HCT116 (cell line): ENCODE measurements around the gene NAA35. TPM values are rescaled to one million over a fixed set of nuclear protein-coding genes. Genes with fewer than 3 reads are reported as not detected.

Experiments used
- ATAC-seq: fragments of 200-7000 bp; cut with Tn5 transposase; 2 replicates; pipeline ENCODE4 v1.9.1; 2020; ENCODE audit warnings: mild to moderate bottlenecking, moderate library complexity
- BruUV-seq: library from RNA; stranded (reverse); fragments of 400-500 nt; replicated peaks from 2 replicates; lab custom pipeline; 2021; lab: Mats Ljungman, UMichigan
- CTCF ChIA-PET: fragments of 300-600 bp; sonication (Branson Sonifier 250); formaldehyde crosslinking; loops from one replicate; lab custom pipeline; 2021; ENCODE audit warnings: antibody characterized with exemption; lab: Charles Lee
- POLR2A ChIA-PET: fragments of 300-600, 350-600 bp; sonication (Branson Sonifier 250); formaldehyde crosslinking; loops from one replicate; lab custom pipeline; 2021; ENCODE audit warnings: antibody characterized with exemption; lab: Charles Lee
- RAD21 ChIA-PET, 2 experiments: fragments of 300-600 bp; sonication (Branson Sonifier 250); formaldehyde crosslinking; loops; one replicate each; lab custom pipeline; 2023; ENCODE audit warnings: low total read pairs in 2 of 2; ENCODE audit not compliant: uncharacterized antibody in 2 of 2, unreplicated experiment in 2 of 2, low non-redundant PET in 1 of 2; lab: Charles Lee
- DNase-seq: peaks from one replicate; pipeline ENCODE4 v3.0.0-alpha.2; 2010; ENCODE audit warnings: low read depth, low spot score
- H2AFZ ChIP-seq: fragments of 200-600 bp; shearing (Covaris generic), sonication (generic); 2 replicates; pipeline ENCODE4 v1.6.1; 2017; ENCODE audit warnings: low read depth, mixed run types, mixed read lengths, antibody characterized with exemption, low read length; ENCODE audit not compliant: poor library complexity, severe bottlenecking
- H3K27ac ChIP-seq: 2 replicates; pipeline ENCODE4 v1.5.1; 2012; ENCODE audit warnings: low read depth, low read length
- H3K27me3 ChIP-seq: fragments of 200-600 bp; sonication (generic); 2 replicates; pipeline ENCODE4 v1.6.1; 2016; ENCODE audit warnings: mixed run types, low read length, mixed read lengths; ENCODE audit not compliant: insufficient read depth
- H3K36me3 ChIP-seq, 2 experiments: fragments of 200-500 bp in 1 of 2; fragments of 200-600 bp in 1 of 2; sonication (Bioruptor generic) in 1 of 2; sonication (generic) in 1 of 2; 2 replicates each; pipeline versions ENCODE4 v1.5.1 to v1.6.1; 2014 to 2016; ENCODE audit warnings: low read length in 2 of 2, inconsistent platforms in 1 of 2, mixed read lengths in 1 of 2, mixed run types in 1 of 2; ENCODE audit not compliant: insufficient read depth in 2 of 2, control insufficient read depth in 1 of 2
- H3K4me1 ChIP-seq, 2 experiments: fragments of 200-600 bp in 1 of 2; sonication (generic) in 1 of 2; 2 replicates each; pipeline versions ENCODE4 v1.5.1 to v1.6.1; 2012 to 2017; ENCODE audit warnings: low read length in 2 of 2, inconsistent platforms in 1 of 2, mild to moderate bottlenecking in 1 of 2, mixed read lengths in 1 of 2, mixed run types in 1 of 2, moderate library complexity in 1 of 2; ENCODE audit not compliant: insufficient read depth in 2 of 2, control insufficient read depth in 1 of 2
- H3K4me2 ChIP-seq: fragments of 200-600 bp; sonication (generic); 2 replicates; pipeline ENCODE4 v1.6.1; 2017; ENCODE audit warnings: mixed run types, low read length, mixed read lengths
- H3K4me3 ChIP-seq, 2 experiments: fragments of 200-600 bp in 1 of 2; sonication (generic) in 1 of 2; replicated peaks in 1 of 2; 2 replicates each; pipeline ENCODE4 v1.5.1; 2011 to 2016; ENCODE audit warnings: low read length in 2 of 2, control low read depth in 1 of 2, low read depth in 1 of 2, mild to moderate bottlenecking in 1 of 2, mixed read lengths in 1 of 2, mixed run types in 1 of 2
- H3K79me2 ChIP-seq: fragments of 200-600 bp; sonication (generic); 2 replicates; pipeline ENCODE4 v1.6.1; 2017; ENCODE audit warnings: mild to moderate bottlenecking, mixed run types, low read length, moderate library complexity, mixed read lengths; ENCODE audit not compliant: insufficient read depth
- H3K9ac ChIP-seq: fragments of 200-600 bp; sonication (generic); 2 replicates; pipeline ENCODE4 v1.6.1; 2016; ENCODE audit warnings: low read length, mixed read lengths
- H3K9me2 ChIP-seq: fragments of 200-600 bp; sonication (generic), shearing (Covaris generic); 2 replicates; pipeline ENCODE4 v1.6.1; 2017; ENCODE audit warnings: mixed run types, mild to moderate bottlenecking, moderate library complexity; ENCODE audit not compliant: insufficient read depth
- H3K9me3 ChIP-seq, 2 experiments: fragments of 200-500 bp in 1 of 2; fragments of 200-600 bp in 1 of 2; sonication (Bioruptor generic) in 1 of 2; sonication (generic) in 1 of 2; 2 replicates each; pipeline ENCODE4 v1.6.1; 2014 to 2017; ENCODE audit warnings: low read length in 2 of 2, mixed read lengths in 2 of 2, inconsistent platforms in 1 of 2, low read depth in 1 of 2, mild to moderate bottlenecking in 1 of 2, mixed run types in 1 of 2, moderate library complexity in 1 of 2; ENCODE audit not compliant: control insufficient read depth in 1 of 2, insufficient read depth in 1 of 2
- H4K20me1 ChIP-seq: fragments of 200-600 bp; sonication (generic), shearing (Covaris generic); 2 replicates; pipeline ENCODE4 v1.6.1; 2017; ENCODE audit warnings: mixed run types, mild to moderate bottlenecking, moderate library complexity; ENCODE audit not compliant: insufficient read depth
- ATF3 ChIP-seq: IDR thresholded peaks from 2 replicates; pipeline ENCODE4 v1.6.1; 2012
- CBX3 ChIP-seq: IDR thresholded peaks from 2 replicates; pipeline ENCODE4 v1.6.1; 2012; ENCODE audit warnings: low read depth
- CEBPB ChIP-seq: IDR thresholded peaks from 2 replicates; pipeline ENCODE4 v1.6.1; 2012; ENCODE audit warnings: low read depth
- CTCF ChIP-seq, 3 experiments: fragments of 200-600 bp in 1 of 3; sonication (generic) in 1 of 3; IDR thresholded peaks in 2 of 3; conservative IDR thresholded peaks in 1 of 3; 2 replicates each; pipeline ENCODE4 v1.5.1; 2012 to 2017; ENCODE audit warnings: low read depth in 2 of 3, low read length in 2 of 3, antibody characterized with exemption in 1 of 3, borderline replicate concordance in 1 of 3, control low read depth in 1 of 3, mild to moderate bottlenecking in 1 of 3, mixed read lengths in 1 of 3, mixed run types in 1 of 3, moderate library complexity in 1 of 3; ENCODE audit not compliant: insufficient read depth in 1 of 3
- EZH2 ChIP-seq: fragments of 200-600 bp; sonication (generic); IDR thresholded peaks from 2 replicates; pipeline ENCODE4 v1.6.1; 2017; ENCODE audit warnings: antibody characterized with exemption, mixed run types
- FOSL1 ChIP-seq: IDR thresholded peaks from 2 replicates; pipeline ENCODE4 v1.6.1; 2012; ENCODE audit warnings: low read depth
- POLR2A ChIP-seq: IDR thresholded peaks from 2 replicates; pipeline ENCODE4 v1.7.0; 2011; ENCODE audit warnings: borderline replicate concordance; ENCODE audit not compliant: insufficient read depth, insufficient read length; ENCODE audit errors: extremely low read depth
- POLR2AphosphoS5 ChIP-seq: IDR thresholded peaks from 2 replicates; pipeline ENCODE4 v1.6.1; 2011; ENCODE audit warnings: mild to moderate bottlenecking, low read depth, low read length, moderate library complexity
- REST ChIP-seq: IDR thresholded peaks from 2 replicates; pipeline ENCODE4 v1.6.1; 2012; ENCODE audit warnings: low read depth
- SIN3A ChIP-seq: IDR thresholded peaks from 2 replicates; pipeline ENCODE4 v1.6.1; 2012; ENCODE audit warnings: low read depth
- SP1 ChIP-seq: IDR thresholded peaks from 2 replicates; pipeline ENCODE4 v1.6.1; 2012; ENCODE audit warnings: low read depth
- YY1 ChIP-seq: IDR thresholded peaks from 2 replicates; pipeline ENCODE4 v1.6.1; 2011; ENCODE audit warnings: low read length, low read depth, moderate library complexity, mild to moderate bottlenecking; ENCODE audit not compliant: insufficient replicate concordance; ENCODE audit errors: extremely low read depth
- ZBTB33 ChIP-seq: IDR thresholded peaks from 2 replicates; pipeline ENCODE4 v1.6.1; 2011; ENCODE audit warnings: mild to moderate bottlenecking, low read length, moderate library complexity; ENCODE audit not compliant: insufficient replicate concordance; ENCODE audit errors: extremely low read depth
- ZFX ChIP-seq: fragments of 450-650 bp; IDR thresholded peaks from 2 replicates; pipeline ENCODE4 v1.6.1; 2017
- intact Hi-C: fragments of 100-400 bp; cut with micrococcal nuclease; formaldehyde crosslinking; loops from 2 replicates; pipeline ENCODE4 v1.10.0; 2022
- total RNA-seq: library from RNA; stranded (reverse); gene quantifications from one replicate; pipeline ENCODE4 v1.2.1, GENCODE V29; 2021; ENCODE audit not compliant: unreplicated experiment

NAA35 gene
- total RNA-seq, 1 experiment from 2014 or later, result 37.0 TPM

GRCh38 chr9:85949586-85950335, 8.8 kb downstream of the NAA35 start:
- POLR2A ChIA-PET, result no interaction called here
- Histone ChIP-seq H3K79me2 (peaks cover 98% of the 10 kb centered on the region), H3K27ac (no peak overlapping the region), H3K9me2 (no peaks in the 10 kb centered on the region), H3K9me3 (no peaks in the 10 kb centered on the region), H3K4me1 (peaks cover 8 to 14% of the 10 kb centered on the region in 2 experiments), H2AFZ (no peak overlapping the region)
- intact Hi-C loops, result loop anchor here (10.0 kb wide), 1 partner anchor 175 kb away; no protein-coding TSS in a partner anchor
- TF ChIP-seq ATF3 (no peak), POLR2AphosphoS5 (no peak), ZFX (no peak), SP1 (no peak), CEBPB (no peak), REST (no peak), FOSL1 (no peak), YY1 (no peak), POLR2A (no peak), EZH2 (no peak), ZBTB33 (no peak), CBX3 (no peak), CTCF (IDR thresholded peaks at IDR 0.05 in 2 of 3, conservative IDR thresholded peaks at IDR 0.05 in 1 of 3; ENCODE audit: borderline replicate concordance in 1 of 3, insufficient read depth in 1 of 3, low read depth in 2 of 3, low read length in 2 of 3) (no peak), SIN3A (no peak)
- TF ChIP-seq, all 23 proteins: peak for 0
- DNase-seq (no peak), ATAC-seq (no peak)
- Histone ChIP-seq H3K27me3 (no peaks in the 10 kb centered on the region), H3K9ac (no peak overlapping the region), H3K4me2 (peak overlapping the region; percentile 45), H3K36me3 (peaks cover 4 to 8% of the 10 kb centered on the region in 2 experiments), H3K4me3 (no peak overlapping the region), H4K20me1 (peaks cover 17% of the 10 kb centered on the region; the same call in 1 of the 2 replicates)
- CTCF ChIA-PET, result no interaction called here
- RAD21 ChIA-PET, result no interaction called here
- BruUV-seq, result no TSS peak
